TTC549 (cell line): ENCODE results near the gene CXCR4.
"Not testable (repeated sequence)": the region's sequence is repeated elsewhere in the genome, so short reads cannot be mapped to it uniquely, and the experiment has no call there.

Experiments used
- FAIRE-seq: peaks from 2 replicates; lab custom pipeline; 2012; peaks lifted over from hg19 to GRCh38; lab: Jason Lieb, UNC

Gene CXCR4

GRCh38 chr2:136072621-136073020, 45.3 kb downstream of the CXCR4 start:
- FAIRE-seq, result no peak

DNA sequence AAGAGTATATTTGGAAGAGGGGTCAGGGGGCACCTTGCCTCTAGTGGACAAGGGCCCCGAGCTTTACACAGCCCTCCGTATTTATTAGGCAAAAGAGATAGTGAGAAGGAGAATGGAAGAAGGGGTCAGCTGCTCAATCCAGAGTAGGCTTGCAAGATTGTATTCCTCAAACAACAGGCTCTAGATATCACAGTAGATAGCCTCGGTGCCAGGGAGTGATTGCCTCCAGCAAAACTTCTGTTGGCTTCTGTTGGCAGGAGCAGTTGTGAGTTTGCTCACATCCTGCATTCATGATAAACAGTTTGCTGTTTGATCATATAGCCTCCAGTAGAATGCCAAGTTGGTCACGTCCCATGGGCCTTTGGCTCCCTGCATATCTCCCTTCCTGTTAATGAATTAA, 46.1 kb downstream of the CXCR4 start:
- not testable (repeated sequence) for FAIRE-seq

DNA sequence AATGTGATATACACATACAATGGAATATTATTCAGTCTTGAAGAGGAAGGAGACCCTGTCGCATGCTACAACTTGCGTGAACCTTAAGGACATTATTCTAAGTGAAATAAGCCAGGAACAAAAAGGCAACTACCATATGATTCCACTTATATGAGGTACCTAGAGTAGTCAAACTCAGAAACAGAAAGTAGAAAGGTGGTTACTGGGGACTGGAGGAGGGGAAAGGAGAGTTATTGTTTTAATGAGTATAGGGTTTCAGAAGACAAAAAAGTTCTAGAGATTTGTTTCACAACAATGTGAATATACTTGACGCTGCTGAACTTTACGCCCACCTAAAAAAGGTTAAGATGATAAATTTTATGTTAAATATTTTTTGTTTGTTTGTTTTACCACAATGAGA, 47.0 kb downstream of the CXCR4 start:
- FAIRE-seq, result no peak

DNA sequence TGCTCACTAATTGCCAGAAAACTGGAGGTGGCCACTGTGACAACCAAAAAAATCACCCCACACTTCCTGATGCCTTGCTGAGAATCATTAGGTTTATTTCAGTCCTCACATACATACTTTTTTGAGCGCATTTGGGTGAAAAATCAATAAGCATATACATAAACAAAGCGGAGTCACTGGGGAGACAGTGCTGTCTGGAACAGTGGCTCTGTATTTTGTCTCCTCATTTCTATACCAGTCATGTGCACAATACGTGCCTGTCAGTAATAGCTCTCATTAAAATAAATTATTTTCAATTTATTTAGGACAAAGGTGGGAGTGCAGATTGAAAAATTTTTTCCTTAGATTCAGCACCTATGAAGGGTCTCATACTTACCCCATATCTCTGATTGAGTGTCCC, 48.2 kb downstream of the CXCR4 start:
- FAIRE-seq, result no peak

GRCh38 chr2:136068581-136069227, 49.2 kb downstream of the CXCR4 start:
- FAIRE-seq, result no peak

DNA sequence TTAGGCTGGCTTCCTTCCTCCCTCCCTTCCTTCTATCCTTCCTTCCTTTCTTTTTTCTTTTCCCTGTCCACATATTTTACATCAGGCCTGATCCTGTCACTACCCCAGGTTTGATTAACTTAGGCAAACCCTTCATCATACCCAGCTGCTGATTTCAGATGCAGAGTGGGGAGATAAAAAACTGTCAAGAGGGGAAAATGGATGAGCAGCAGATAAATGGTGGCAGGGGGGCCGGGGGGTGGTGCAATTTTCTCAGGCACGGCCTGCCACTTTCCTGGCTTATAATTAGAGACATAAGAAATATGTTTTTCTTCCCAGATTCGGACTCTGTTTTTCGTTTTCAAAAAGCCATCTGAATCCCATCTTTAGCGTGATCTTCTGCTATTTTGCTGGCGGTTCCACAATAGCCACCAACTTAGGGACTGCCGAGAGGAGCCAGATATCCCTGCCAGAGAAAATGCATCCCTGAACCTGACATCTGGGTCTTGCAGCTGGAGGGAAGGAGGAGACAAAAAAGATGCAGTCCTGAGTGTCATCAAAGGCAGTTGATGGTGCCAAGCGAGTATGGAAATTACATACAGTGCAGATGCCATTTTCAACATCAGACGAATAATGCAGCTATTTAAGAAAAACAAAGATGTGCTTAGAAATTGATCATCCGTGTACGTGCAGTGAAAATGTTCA, 49.9 kb downstream of the CXCR4 start:
- FAIRE-seq, result no peak

DNA sequence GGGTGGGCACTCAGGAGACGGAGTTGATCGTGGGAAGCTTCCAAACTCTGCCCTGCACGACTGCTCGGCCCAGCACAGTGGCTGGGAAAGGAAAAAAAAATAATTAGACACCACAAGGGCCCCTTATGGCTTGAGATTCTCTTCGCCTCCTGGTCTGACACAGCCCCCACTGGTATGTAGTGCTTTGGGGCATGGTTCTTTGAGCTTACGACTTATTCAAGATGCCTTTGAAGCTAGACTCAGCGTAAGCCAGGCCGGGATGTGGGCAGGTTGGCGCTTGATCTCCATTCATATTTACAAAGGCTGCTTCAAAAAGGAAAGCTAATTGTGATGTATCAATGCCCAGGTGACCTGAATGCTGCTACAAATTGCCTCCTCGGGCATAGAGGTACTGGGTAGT, 50.5 kb downstream of the CXCR4 start:
- no peak for FAIRE-seq

- FAIRE-seq, result no peak
These were observed 52.0 kb downstream of the CXCR4 start for GRCh38 chr2:136065907-136066306.

DNA sequence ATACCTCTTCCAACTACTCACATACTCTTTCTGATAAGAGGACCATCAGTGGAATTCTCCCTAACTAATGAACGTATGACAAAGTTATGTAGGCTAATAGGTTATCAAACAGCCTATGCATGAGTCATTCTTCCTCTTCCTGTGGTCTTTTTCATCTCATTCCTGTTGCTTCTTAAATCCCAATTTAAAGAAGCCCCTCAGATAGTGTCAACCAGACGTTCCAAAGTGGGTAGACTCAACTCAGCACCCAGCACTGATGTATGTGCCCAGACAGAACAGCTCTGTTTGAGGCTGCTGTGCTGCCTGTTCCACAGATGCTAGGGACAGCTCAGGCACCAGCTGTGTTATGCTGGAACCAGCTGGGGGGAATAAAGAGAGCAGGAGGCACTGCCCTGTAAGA, 52.6 kb downstream of the CXCR4 start:
- FAIRE-seq, result no peak
